Esophagus muscularis mucosa (tissue), 4 donors: Measurements from ENCODE around the gene CUX1. TPM values are rescaled to one million over a fixed set of nuclear protein-coding genes. Genes with fewer than 3 reads are reported as not detected.

Source experiments
- DNase-seq: peaks from one replicate; pipeline ENCODE4 v3.0.0-alpha.2; 2017; ENCODE audit errors: extremely low spot score
- H3K27ac ChIP-seq, 4 donors: fragments of 200-600 bp; sonication (generic); replicated peaks in 1 of 4; 1 replicate in 3 of 4; 2 replicates in 1 of 4; pipeline ENCODE4 v1.5.1; 2016 to 2019; ENCODE audit warnings: mild to moderate bottlenecking in 1 of 4
- H3K27me3 ChIP-seq, 4 donors: fragments of 200-600 bp; sonication (generic); one replicate each; pipeline versions ENCODE4 v1.5.1 to v1.6.0; 2016 to 2019
- H3K36me3 ChIP-seq, 4 donors: fragments of 200-600 bp; sonication (generic); one replicate each; pipeline ENCODE4 v1.5.1; 2016 to 2019
- H3K4me1 ChIP-seq, 4 donors: fragments of 200-600 bp; sonication (generic); one replicate each; pipeline ENCODE4 v1.5.1; 2016 to 2019
- H3K4me3 ChIP-seq, 4 donors: fragments of 200-600 bp; sonication (generic); 1 replicate in 2 of 4; 2 replicates in 2 of 4; pipeline ENCODE4 v1.5.1; 2016 to 2019; ENCODE audit warnings: mild to moderate bottlenecking in 4 of 4, moderate library complexity in 1 of 4
- H3K9me3 ChIP-seq, 4 donors: fragments of 200-600 bp; sonication (generic); 1 replicate in 3 of 4; 2 replicates in 1 of 4; pipeline ENCODE4 v1.5.1; 2016 to 2019
- CTCF ChIP-seq, 3 experiments: fragments of 200-600 bp in 2 of 3; fragments of 450-650 bp in 1 of 3; sonication (generic) in 2 of 3; IDR thresholded peaks; one replicate each; pipeline ENCODE4 v1.5.1; 2017 to 2019; ENCODE audit warnings: antibody characterized with exemption in 3 of 3, mild to moderate bottlenecking in 2 of 3, moderate library complexity in 1 of 3
- EP300 ChIP-seq: sonication (generic); formaldehyde crosslinking; IDR thresholded peaks from one replicate; pipeline ENCODE4 v1.6.1; 2017; ENCODE audit warnings: antibody characterized with exemption
- POLR2A ChIP-seq: fragments of 450-650 bp; IDR thresholded peaks from one replicate; pipeline ENCODE4 v1.6.1; 2017; ENCODE audit warnings: antibody characterized with exemption, moderate library complexity, mild to moderate bottlenecking, low read depth
- POLR2AphosphoS5 ChIP-seq, 2 donors: sonication (generic); formaldehyde crosslinking; IDR thresholded peaks; one replicate each; pipeline ENCODE4 v1.6.1; 2017; ENCODE audit warnings: antibody characterized with exemption in 2 of 2
- WGBS: methylation state at CpG from one replicate; pipeline ENCODE4 v1.1.5; 2018; 5-methylcytosine and 5-hydroxymethylcytosine counted together
- intact Hi-C: fragments of 100-400 bp; cut with DNase I; formaldehyde crosslinking; loops from one replicate; pipeline ENCODE4 v1.15.1; 2023
- total RNA-seq, 4 donors: library from RNA; depleted of rRNA; stranded (reverse); fragments of >200 nt; gene quantifications; one replicate each; pipeline versions ENCODE4 v1.1.0 to v1.2.1, GENCODE V29; 2016

Gene CUX1
- total RNA-seq, 4 donors from 2014 or later: 61.5 to 136 (median 92.3) TPM

- H3K9me3 ChIP-seq: no peaks in the 10 kb centered on the region
- intact Hi-C loops: loop anchor here (5.0 kb wide), 1 partner anchor 54 kb away; no protein-coding TSS in a partner anchor
- peaks cover 52 to 78% (median 68%) of the 10 kb centered on the region in 4 donors for H3K4me1 ChIP-seq
- no peaks in the 10 kb centered on the region for H3K36me3 ChIP-seq
- TF ChIP-seq POLR2A (no peak), CTCF (IDR thresholded peaks at IDR 0.05) (no peak), EP300 (no peak), POLR2AphosphoS5 (IDR thresholded peaks at IDR 0.05) (no peak)
- no peak for DNase-seq
- 39% methylated on average over 13 of the region's 13 CpGs for WGBS
- H3K27ac ChIP-seq: peak overlapping the region; percentile 82 to 90 (median 86)
- H3K4me3 ChIP-seq: peak overlapping the region; percentile 40 to 49 (median 47)
- no peaks in the 10 kb centered on the region for H3K27me3 ChIP-seq
Measured at GRCh38 chr7:101936223-101936610, 118.8 kb downstream of the CUX1 start.

- Histone ChIP-seq H3K36me3 (no peaks in the 10 kb centered on the region), H3K9me3 (no peaks in the 10 kb centered on the region), H3K27me3 (no peaks in the 10 kb centered on the region), H3K4me3 (peak overlapping the region; percentile 40 to 49 (median 47)), H3K4me1 (peaks cover 57 to 83% (median 73%) of the 10 kb centered on the region in 4 donors), H3K27ac (peak overlapping the region; percentile 82 to 90 (median 86))
- no peak for TF ChIP-seq POLR2A
- TF ChIP-seq POLR2AphosphoS5 (IDR thresholded peaks at IDR 0.05): peak; percentile 29 to 55
- TF ChIP-seq EP300: no peak
- TF ChIP-seq CTCF (IDR thresholded peaks at IDR 0.05): no peak
- intact Hi-C loops: loop anchor here (5.0 kb wide), 1 partner anchor 54 kb away; no protein-coding TSS in a partner anchor
- DNase-seq: no peak
- 34% methylated on average over 12 of the region's 19 CpGs for WGBS
Measured at GRCh38 chr7:101936611-101937231, 119.3 kb downstream of the CUX1 start.

- no peaks in the 10 kb centered on the region for H3K9me3 ChIP-seq
- H3K36me3 ChIP-seq: no peaks in the 10 kb centered on the region
- no peak overlapping the region for H3K4me3 ChIP-seq
- intact Hi-C loops: loop anchor here (5.0 kb wide), 1 partner anchor 56 kb away; no protein-coding TSS in a partner anchor
- WGBS: 84% methylated on average over 11 of the region's 11 CpGs
- H3K27me3 ChIP-seq: no peaks in the 10 kb centered on the region
- H3K4me1 ChIP-seq: peaks cover 67 to 89% (median 83%) of the 10 kb centered on the region in 4 donors
- peak overlapping the region; percentile 82 to 90 (median 86) for H3K27ac ChIP-seq
- TF ChIP-seq POLR2A (no peak), CTCF (IDR thresholded peaks at IDR 0.05) (no peak), POLR2AphosphoS5 (IDR thresholded peaks at IDR 0.05) (no peak), EP300 (no peak)
- no peak for DNase-seq
Measured at GRCh38 chr7:101937717-101938514, 120.5 kb downstream of the CUX1 start.

- intact Hi-C loops: loop anchor here (5.0 kb wide), 1 partner anchor 57 kb away; no protein-coding TSS in a partner anchor
- TF ChIP-seq POLR2AphosphoS5 (IDR thresholded peaks at IDR 0.05) (no peak), CTCF (IDR thresholded peaks at IDR 0.05) (no peak), EP300 (no peak), POLR2A (no peak)
- DNase-seq: no peak
- 95% methylated on average over 8 of the region's 8 CpGs for WGBS
- H3K4me1 ChIP-seq: peaks cover 75 to 89% (median 86%) of the 10 kb centered on the region in 4 donors
- H3K4me3 ChIP-seq: no peak overlapping the region
- H3K36me3 ChIP-seq: no peaks in the 10 kb centered on the region
- peak overlapping the region in 3 of 4 donors; percentile 89 to 92 (median 90) for H3K27ac ChIP-seq
- no peaks in the 10 kb centered on the region for H3K9me3 ChIP-seq
- no peaks in the 10 kb centered on the region for H3K27me3 ChIP-seq
Measured at GRCh38 chr7:101939136-101939695, 121.8 kb downstream of the CUX1 start.
